GM12878 (cell line): ENCODE data around the gene CNST.

Experiments
- BCL11A ChIP-seq: IDR thresholded peaks from 2 replicates; pipeline ENCODE4 v1.6.1; 2011; ENCODE audit warnings: low read depth, low read length
- BMI1 ChIP-seq: fragments of 450-650 bp; IDR thresholded peaks from 2 replicates; pipeline ENCODE4 v1.6.1; 2016; ENCODE audit warnings: mild to moderate bottlenecking, moderate library complexity, borderline replicate concordance
- CTCF ChIP-seq, 3 experiments: IDR thresholded peaks in 2 of 3; conservative IDR thresholded peaks in 1 of 3; 2 replicates each; pipeline ENCODE4 v1.5.1; 2011; ENCODE audit warnings: low read depth in 3 of 3, low read length in 3 of 3, mild to moderate bottlenecking in 3 of 3, control low read depth in 2 of 3, moderate library complexity in 2 of 3, inconsistent platforms in 1 of 3, mixed read lengths in 1 of 3; ENCODE audit not compliant: control insufficient read depth in 2 of 3, insufficient read depth in 1 of 3; ENCODE audit errors: extremely low read depth in 1 of 3
- NFYB ChIP-seq: IDR thresholded peaks from 2 replicates; pipeline ENCODE4 v1.6.1; 2011; ENCODE audit warnings: low read depth, mild to moderate bottlenecking, low read length, improper control_type of control experiment, moderate library complexity; ENCODE audit not compliant: insufficient read depth
- SMC3 ChIP-seq: IDR thresholded peaks from 2 replicates; pipeline ENCODE4 v1.6.1; 2011; ENCODE audit warnings: low read length, improper control_type of control experiment, borderline replicate concordance
- SRF ChIP-seq, 2 experiments: IDR thresholded peaks; 2 replicates each; pipeline ENCODE4 v1.6.1; 2011; ENCODE audit warnings: low read depth in 2 of 2, low read length in 2 of 2, mild to moderate bottlenecking in 1 of 2, moderate library complexity in 1 of 2

GRCh38 chr1:246583056-246583440, 16.8 kb downstream of the CNST start:
- TF ChIP-seq CTCF (IDR thresholded peaks at IDR 0.05 in 2 of 3, conservative IDR thresholded peaks at IDR 0.05 in 1 of 3; ENCODE audit: control insufficient read depth in 2 of 3, extremely low read depth in 1 of 3, insufficient read depth in 1 of 3, low read depth in 3 of 3, low read length in 3 of 3) = no peak
- no peak for TF ChIP-seq BCL11A
- TF ChIP-seq SRF (IDR thresholded peaks at IDR 0.05; ENCODE audit: low read depth in 2 of 2, low read length in 2 of 2) = no peak
- TF ChIP-seq BMI1 = no peak
- TF ChIP-seq SMC3 = no peak
- TF ChIP-seq NFYB = no peak
